GM12878 (cell line): Measurements from ENCODE around the gene C11orf52. TPM values are rescaled to one million over a fixed set of nuclear protein-coding genes. Genes with fewer than 3 reads are reported as not detected.

Experiments used
- ATAC-seq: fragments of 200-7000 bp; cut with Tn5 transposase; 3 replicates; pipeline ENCODE4 v1.9.1; 2020; ENCODE audit warnings: mild to moderate bottlenecking, moderate library complexity
- BruUV-seq: library from RNA; stranded (reverse); fragments of 400-500 nt; replicated peaks from 2 replicates; lab custom pipeline; 2021; lab: Mats Ljungman, UMichigan
- CTCF ChIA-PET: fragments of 300-600 bp; sonication (Branson Sonifier 250); formaldehyde crosslinking; extraction: SDS; loops from one replicate; lab custom pipeline; 2021; ENCODE audit warnings: inconsistent platforms; lab: Yijun Ruan, JAX
- POLR2A ChIA-PET: fragments of 350-600 bp; formaldehyde crosslinking; extraction: SDS; loops from one replicate; lab custom pipeline; 2021; ENCODE audit warnings: inconsistent platforms; lab: Charles Lee
- RAD21 ChIA-PET: fragments of 300-600 bp; sonication (Branson Sonifier 250); formaldehyde crosslinking; loops from one replicate; lab custom pipeline; 2023; ENCODE audit warnings: antibody characterized with exemption; ENCODE audit not compliant: unreplicated experiment; lab: Charles Lee
- SMC1A ChIA-PET: fragments of 300-600 bp; sonication (Branson Sonifier 250); formaldehyde crosslinking; loops from one replicate; lab custom pipeline; 2023; ENCODE audit not compliant: unreplicated experiment, uncharacterized antibody; lab: Charles Lee
- DNase-seq: peaks from one replicate; pipeline ENCODE4 v3.0.0-alpha.2; 2011; ENCODE audit warnings: low read depth, low spot score
- FAIRE-seq: peaks from 3 replicates; lab custom pipeline; 2011; peaks lifted over from hg19 to GRCh38; lab: Jason Lieb, UNC
- H2AFZ ChIP-seq: 2 replicates; pipeline ENCODE4 v1.6.0; 2011; ENCODE audit warnings: low read depth, low read length, control low read depth; ENCODE audit not compliant: control insufficient read depth
- H3K27ac ChIP-seq: 2 replicates; pipeline ENCODE4 v1.5.1; 2011; ENCODE audit warnings: control low read depth; ENCODE audit not compliant: control insufficient read depth, insufficient read depth
- H3K27me3 ChIP-seq, 2 experiments: replicated peaks in 1 of 2; 2 replicates each; pipeline versions ENCODE4 v1.6.0 to v1.6.1; 2011; ENCODE audit warnings: low read length in 1 of 2; ENCODE audit not compliant: control insufficient read depth in 2 of 2, insufficient read depth in 2 of 2
- H3K36me3 ChIP-seq, 2 experiments: 2 replicates each; pipeline ENCODE4 v1.5.1; 2011; ENCODE audit warnings: low read length in 1 of 2; ENCODE audit not compliant: control insufficient read depth in 2 of 2, insufficient read depth in 2 of 2
- H3K4me1 ChIP-seq: 2 replicates; pipeline ENCODE4 v1.6.1; 2011; ENCODE audit warnings: mild to moderate bottlenecking, low read length, moderate library complexity, mixed read lengths; ENCODE audit not compliant: control insufficient read depth, insufficient read depth
- H3K4me2 ChIP-seq: 2 replicates; pipeline ENCODE4 v1.6.0; 2011; ENCODE audit warnings: control low read depth; ENCODE audit not compliant: control insufficient read depth, insufficient read depth
- H3K4me3 ChIP-seq: fragments of 200-600 bp; sonication (generic); 2 replicates; pipeline ENCODE4 v1.5.1; 2016
- H3K79me2 ChIP-seq: 2 replicates; pipeline ENCODE4 v1.6.0; 2011; ENCODE audit warnings: low read length; ENCODE audit not compliant: control insufficient read depth, insufficient read depth
- H3K9ac ChIP-seq: 2 replicates; pipeline ENCODE4 v1.8.0; 2011; ENCODE audit warnings: low read length, control low read depth, mixed read lengths; ENCODE audit not compliant: control insufficient read depth, insufficient read depth
- H3K9me3 ChIP-seq: replicated peaks from 3 replicates; pipeline ENCODE4 v1.5.1; 2011; ENCODE audit warnings: mild to moderate bottlenecking, low read length; ENCODE audit not compliant: control insufficient read depth, insufficient read depth
- H4K20me1 ChIP-seq: 2 replicates; pipeline ENCODE4 v1.6.0; 2011; ENCODE audit not compliant: control insufficient read depth, insufficient read depth
- IKZF1 ChIP-seq: fragments of 450-650 bp; conservative IDR thresholded peaks from 2 replicates; pipeline ENCODE4 v1.6.1; 2017; ENCODE audit warnings: antibody characterized with exemption, mild to moderate bottlenecking
- KAT2A ChIP-seq: conservative IDR thresholded peaks from 2 replicates; pipeline ENCODE4 v1.6.1; 2011; ENCODE audit warnings: low read depth, low read length; ENCODE audit not compliant: control insufficient read depth
- SUZ12 ChIP-seq: fragments of 200-600 bp; sonication (generic); IDR thresholded peaks from one replicate; pipeline ENCODE4 v1.6.1; 2018; ENCODE audit warnings: antibody characterized with exemption, mild to moderate bottlenecking; ENCODE audit not compliant: unreplicated experiment
- ZNF24 ChIP-seq: fragments of 450-650 bp; IDR thresholded peaks from 2 replicates; pipeline ENCODE4 v1.6.1; 2017; ENCODE audit warnings: antibody characterized with exemption, mild to moderate bottlenecking
- WGBS: methylation state at CpG from one replicate; pipeline ENCODE4 v1.1.6; 2016; ENCODE audit warnings: low lambda C conversion rate; ENCODE audit not compliant: insufficient replicate concordance, insufficient coverage; ENCODE audit errors: missing lambda C conversion rate; 5-methylcytosine and 5-hydroxymethylcytosine counted together
- in situ Hi-C: fragments of 300-500 bp; cut with MboI; formaldehyde crosslinking; loops from 9 replicates; pipeline ENCODE4 v1.14.3; 2018; ENCODE audit warnings: mixed read lengths
- intact Hi-C: fragments of 100-400 bp; cut with micrococcal nuclease; formaldehyde crosslinking; loops from one replicate; pipeline ENCODE4 v1.14.2; 2022; ENCODE audit not compliant: unreplicated experiment
- polyA plus RNA-seq, 11 experiments: library from polyadenylated mRNA; depleted of rRNA in 4 of 11; unstranded in 6 of 11; stranded (reverse) in 5 of 11; fragments of >200 nt; fragmentation: Nextera tagmentation in 4 of 11; fragmentation: Illumina TruSeq in 1 of 11; extraction: Ambion mirVana in 4 of 11; extraction: Trizol in 1 of 11; gene quantifications; 1 replicate in 1 of 11; 2 replicates in 10 of 11; pipeline versions ENCODE4 v1.2.1 to v1.2.3, GENCODE V29; 2011 to 2016; ENCODE audit warnings: inconsistent platforms in 2 of 11, missing spikeins in 2 of 11, low read depth in 1 of 11
- total RNA-seq, 4 experiments: library from RNA; depleted of rRNA in 3 of 4; stranded (reverse); fragments of >200 nt in 3 of 4; fragmentation: Illumina TruSeq in 1 of 4; extraction: Trizol in 1 of 4; gene quantifications; 2 replicates each; pipeline versions ENCODE4 v1.2.1 to v1.2.3, GENCODE V29; 2013 to 2021
- TF ChIP-seq, protein P1 (sequence below): fragments of 450-650 bp; IDR thresholded peaks from 2 replicates; pipeline ENCODE4 v1.6.1; 2017; ENCODE audit warnings: borderline replicate concordance

C11orf52 gene
- total and polyA plus RNA-seq, 10 of the 15 experiments (the other 5 are each of a cell fraction or from before 2014, with no cell fraction given): not detected

DNA sequence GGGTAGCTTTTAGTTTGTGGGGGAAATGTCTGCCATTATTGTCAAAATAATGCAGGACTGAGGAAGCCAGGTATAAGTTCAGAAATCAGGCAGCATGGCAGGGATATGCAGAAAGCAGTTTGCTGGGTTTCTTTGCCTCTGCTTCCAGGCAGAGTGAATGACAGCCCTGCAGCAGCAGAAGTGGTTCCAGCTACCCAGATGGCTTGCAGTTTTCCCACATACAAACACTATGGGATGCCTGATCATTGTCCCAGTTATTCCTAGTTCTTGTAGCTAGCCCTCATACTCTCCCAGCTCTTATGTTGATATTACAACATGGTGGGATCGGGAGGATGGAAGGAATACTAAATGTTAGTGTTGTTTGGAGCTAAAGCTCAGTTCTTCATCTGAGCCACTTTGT, 15.6 kb downstream of the C11orf52 start:
- BruUV-seq: no TSS peak
- ATAC-seq (no peak), FAIRE-seq (no peak), DNase-seq (no peak)
- RAD21 ChIA-PET: interaction anchor here (1.1 to 10.8 kb wide), 2 partner anchors 46 to 63 kb away, joined by 3 to 109 read pairs; partner anchors contain the start of gene ALG9
- in situ Hi-C loops (loop anchor here (10.0 kb wide), 1 partner anchor 340 kb away; no protein-coding TSS in a partner anchor), intact Hi-C loops (loop anchor here (2.0 to 10.0 kb wide), 3 partner anchors 48 to 346 kb away; partner anchors contain the start of gene BCO2)
- Histone ChIP-seq H3K9ac (no peak overlapping the region), H3K4me2 (no peak overlapping the region), H3K36me3 (no peaks in the 10 kb centered on the region), H3K27me3 (0 out of 4 replicates have a peak, but pooled peaks cover 0 to 1% of the 10 kb centered on the region in 2 experiments), H3K27ac (no peak overlapping the region), H3K9me3 (no peaks in the 10 kb centered on the region), H2AFZ (no peak overlapping the region), H3K4me1 (peaks cover 22% of the 10 kb centered on the region), H3K79me2 (no peaks in the 10 kb centered on the region), H4K20me1 (no peaks in the 10 kb centered on the region), H3K4me3 (no peak overlapping the region)
- POLR2A ChIA-PET: interaction anchor here (0.9 kb wide), 1 partner anchor 48 kb away, joined by 3 read pairs; no protein-coding TSS in a partner anchor
- SMC1A ChIA-PET: interaction anchor here (0.6 to 4.5 kb wide), 7 partner anchors 25 to 285 kb away, joined by 3 to 30 read pairs (median 3); partner anchors contain the start of gene BCO2
- WGBS: 88% methylated on average over 1 of the region's 1 CpG
- TF ChIP-seq SUZ12: no peak
- no peak for TF ChIP-seq ZNF24
- TF ChIP-seq IKZF1: no peak
- TF ChIP-seq, protein P1, sequence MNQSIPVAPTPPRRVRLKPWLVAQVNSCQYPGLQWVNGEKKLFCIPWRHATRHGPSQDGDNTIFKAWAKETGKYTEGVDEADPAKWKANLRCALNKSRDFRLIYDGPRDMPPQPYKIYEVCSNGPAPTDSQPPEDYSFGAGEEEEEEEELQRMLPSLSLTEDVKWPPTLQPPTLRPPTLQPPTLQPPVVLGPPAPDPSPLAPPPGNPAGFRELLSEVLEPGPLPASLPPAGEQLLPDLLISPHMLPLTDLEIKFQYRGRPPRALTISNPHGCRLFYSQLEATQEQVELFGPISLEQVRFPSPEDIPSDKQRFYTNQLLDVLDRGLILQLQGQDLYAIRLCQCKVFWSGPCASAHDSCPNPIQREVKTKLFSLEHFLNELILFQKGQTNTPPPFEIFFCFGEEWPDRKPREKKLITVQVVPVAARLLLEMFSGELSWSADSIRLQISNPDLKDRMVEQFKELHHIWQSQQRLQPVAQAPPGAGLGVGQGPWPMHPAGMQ: no peak
- no peak for TF ChIP-seq KAT2A
- CTCF ChIA-PET: interaction anchor here (0.8 to 9.2 kb wide), 7 partner anchors 11 to 345 kb away, joined by 3 to 180 read pairs (median 4); partner anchors contain the start of gene BCO2
